AG09309 (cell line): Measurements from ENCODE around the gene ATP2B3.

ENCODE experiments used
- DNase-seq: peaks from one replicate; pipeline ENCODE4 v3.0.0-alpha.2; 2010; ENCODE audit warnings: low read depth
- H3K4me3 ChIP-seq: 2 replicates; pipeline ENCODE4 v1.5.1; 2011; ENCODE audit warnings: mild to moderate bottlenecking, low read depth, low read length, moderate library complexity; ENCODE audit not compliant: control insufficient read depth
- TF ChIP-seq, protein P1 (sequence below): IDR thresholded peaks from 2 replicates; pipeline ENCODE4 v1.5.1; 2011; ENCODE audit warnings: mild to moderate bottlenecking, low read depth, low read length, inconsistent platforms; ENCODE audit not compliant: insufficient read depth, control insufficient read depth; ENCODE audit errors: missing control alignments

The ATP2B3 gene

GRCh38 chrX:153517946-153518834, 748 bp downstream of the ATP2B3 start:
- H3K4me3 ChIP-seq: no peak overlapping the region
- no peak for DNase-seq
- TF ChIP-seq, protein P1, sequence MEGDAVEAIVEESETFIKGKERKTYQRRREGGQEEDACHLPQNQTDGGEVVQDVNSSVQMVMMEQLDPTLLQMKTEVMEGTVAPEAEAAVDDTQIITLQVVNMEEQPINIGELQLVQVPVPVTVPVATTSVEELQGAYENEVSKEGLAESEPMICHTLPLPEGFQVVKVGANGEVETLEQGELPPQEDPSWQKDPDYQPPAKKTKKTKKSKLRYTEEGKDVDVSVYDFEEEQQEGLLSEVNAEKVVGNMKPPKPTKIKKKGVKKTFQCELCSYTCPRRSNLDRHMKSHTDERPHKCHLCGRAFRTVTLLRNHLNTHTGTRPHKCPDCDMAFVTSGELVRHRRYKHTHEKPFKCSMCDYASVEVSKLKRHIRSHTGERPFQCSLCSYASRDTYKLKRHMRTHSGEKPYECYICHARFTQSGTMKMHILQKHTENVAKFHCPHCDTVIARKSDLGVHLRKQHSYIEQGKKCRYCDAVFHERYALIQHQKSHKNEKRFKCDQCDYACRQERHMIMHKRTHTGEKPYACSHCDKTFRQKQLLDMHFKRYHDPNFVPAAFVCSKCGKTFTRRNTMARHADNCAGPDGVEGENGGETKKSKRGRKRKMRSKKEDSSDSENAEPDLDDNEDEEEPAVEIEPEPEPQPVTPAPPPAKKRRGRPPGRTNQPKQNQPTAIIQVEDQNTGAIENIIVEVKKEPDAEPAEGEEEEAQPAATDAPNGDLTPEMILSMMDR: no peak

DNA sequence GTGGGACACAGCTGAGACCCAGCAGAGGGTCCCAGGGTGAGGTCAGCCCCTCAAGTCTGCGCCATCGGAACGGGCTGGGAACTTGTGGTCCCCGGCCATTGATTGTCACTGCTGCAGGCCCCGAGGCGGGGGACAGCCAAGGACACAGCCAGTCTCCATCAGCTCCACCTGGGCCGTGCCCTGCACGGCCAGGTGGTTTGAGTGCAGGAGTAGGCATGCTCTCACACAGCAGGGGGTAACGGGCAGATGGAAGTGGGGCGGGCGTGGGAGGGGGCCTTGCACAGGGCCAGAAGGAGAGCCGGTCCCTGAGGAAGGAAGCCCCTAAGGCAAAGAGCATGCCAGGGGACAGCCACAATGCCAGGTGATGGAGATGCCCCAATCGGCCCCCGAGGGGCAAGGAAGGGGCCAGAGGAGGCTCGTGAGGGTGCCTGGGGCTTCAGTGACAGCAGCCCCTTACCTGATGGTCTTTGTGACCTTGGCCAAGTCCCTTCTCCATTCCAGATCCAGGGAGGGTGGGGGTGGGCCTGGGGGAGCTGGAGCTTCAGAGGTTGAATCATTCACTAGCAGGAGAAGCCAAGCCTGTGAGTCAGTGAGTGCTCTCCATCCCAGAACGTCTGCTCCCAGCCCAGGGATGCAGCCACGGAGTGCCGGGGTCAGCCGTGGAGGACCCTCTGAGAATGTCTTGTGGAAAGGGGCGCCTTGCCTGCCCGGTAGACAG, 2.3 kb downstream of the ATP2B3 start:
- H3K4me3 ChIP-seq: no peak overlapping the region
- DNase-seq: no peak
- TF ChIP-seq, protein P1: no peak

DNA sequence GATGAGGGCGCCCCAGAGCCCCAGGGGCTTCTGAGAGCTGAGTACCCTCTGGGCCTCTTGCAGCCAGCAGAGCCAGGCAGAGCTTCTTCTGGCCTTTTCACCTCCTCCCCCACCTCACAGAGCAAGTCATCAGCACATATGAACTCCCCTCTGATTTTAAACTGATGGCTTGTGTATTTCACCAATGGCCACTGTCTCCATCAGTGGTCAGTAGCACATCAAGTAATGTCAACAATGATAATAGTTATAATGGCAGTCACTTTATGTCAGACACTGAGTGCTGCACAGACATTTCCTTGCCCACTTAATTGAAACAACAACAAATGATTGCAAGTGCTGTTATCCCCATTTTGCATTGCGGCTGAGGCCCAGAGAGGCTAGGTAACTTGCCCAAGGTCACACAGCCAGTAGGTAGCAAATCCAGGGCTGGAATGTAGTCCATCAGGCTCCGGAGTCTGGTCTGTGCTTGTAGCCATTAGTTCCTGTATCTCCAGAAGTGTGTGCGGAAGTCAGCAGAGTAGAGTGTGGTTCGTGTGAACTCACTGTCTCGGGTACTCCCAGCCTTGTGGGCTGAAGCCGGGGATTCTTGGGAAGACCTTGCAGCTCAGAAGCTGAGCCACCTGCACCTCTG, 3.0 kb downstream of the ATP2B3 start:
- DNase-seq: no peak
- TF ChIP-seq, protein P1: no peak
- no peak overlapping the region for H3K4me3 ChIP-seq

- TF ChIP-seq, protein P1: no peak
- DNase-seq: no peak
- no peak overlapping the region for H3K4me3 ChIP-seq
These were observed 3.6 kb downstream of the ATP2B3 start for GRCh38 chrX:153521034-153521433.

GRCh38 chrX:153522259-153522658, 4.8 kb downstream of the ATP2B3 start:
- H3K4me3 ChIP-seq: no peak overlapping the region
- TF ChIP-seq, protein P1: no peak
- DNase-seq: no peak

GRCh38 chrX:153523269-153523668, 5.8 kb downstream of the ATP2B3 start:
- TF ChIP-seq, protein P1: no peak
- H3K4me3 ChIP-seq: no peak overlapping the region
- no peak for DNase-seq
